A172 (cell line): ENCODE measurements around the gene FOXI2. TPM values are rescaled to one million over a fixed set of nuclear protein-coding genes. Genes with fewer than 3 reads are reported as not detected.
A peak's percentile ranks its signal among the peaks of the same experiment; 100 is the strongest.

Experiments used
- DNase-seq: peaks from one replicate; pipeline ENCODE4 v3.0.0-alpha.2; 2015; ENCODE audit warnings: low spot score
- total RNA-seq: library from RNA; depleted of rRNA; stranded (reverse); fragments of >200 nt; shearing (Covaris generic); gene quantifications from 2 replicates; pipeline ENCODE4 v1.2.3, GENCODE V29; 2014; rRNA removed

Gene FOXI2
- total RNA-seq, 1 experiment from 2014 or later = not detected

DNA sequence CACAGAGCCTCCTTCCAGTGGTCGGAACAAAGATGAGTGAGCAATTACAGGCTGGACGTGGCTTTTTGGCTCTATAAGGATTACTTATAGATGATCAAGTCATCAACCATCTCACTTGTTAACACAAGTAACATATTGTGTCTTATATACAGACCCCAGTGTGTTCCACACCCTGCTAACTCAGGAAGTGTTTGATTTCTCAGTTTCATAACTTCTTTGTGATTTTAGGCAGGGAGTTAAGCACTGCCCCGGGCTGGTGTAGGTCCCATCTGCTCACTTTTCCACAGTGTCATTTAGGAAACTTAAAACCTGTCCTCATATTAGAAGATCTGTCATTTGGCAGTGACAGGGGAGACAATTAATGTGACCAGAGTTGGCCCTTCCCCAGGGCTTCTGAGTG, 6.2 kb downstream of the FOXI2 start:
- DNase-seq = no peak

DNA sequence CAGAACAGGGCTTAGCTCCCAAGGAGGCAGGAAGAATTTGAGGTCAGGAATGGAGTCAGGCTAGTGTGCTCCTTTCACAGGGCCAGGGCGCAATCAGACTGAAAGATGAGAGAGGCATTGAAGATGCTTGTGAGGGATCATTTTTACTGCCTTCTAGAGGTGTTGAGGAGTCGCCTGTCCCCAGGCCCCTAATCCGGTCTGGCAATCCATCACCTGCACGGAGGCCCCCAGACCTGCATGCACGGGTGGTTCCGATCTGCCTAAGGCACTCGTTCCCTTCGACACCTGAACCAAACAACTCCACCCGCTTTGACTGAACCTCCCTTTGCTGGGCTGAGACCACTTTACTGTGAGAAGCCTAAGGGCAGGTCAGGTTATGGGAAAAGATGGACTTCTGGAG, 8.0 kb downstream of the FOXI2 start:
- DNase-seq = no peak

DNA sequence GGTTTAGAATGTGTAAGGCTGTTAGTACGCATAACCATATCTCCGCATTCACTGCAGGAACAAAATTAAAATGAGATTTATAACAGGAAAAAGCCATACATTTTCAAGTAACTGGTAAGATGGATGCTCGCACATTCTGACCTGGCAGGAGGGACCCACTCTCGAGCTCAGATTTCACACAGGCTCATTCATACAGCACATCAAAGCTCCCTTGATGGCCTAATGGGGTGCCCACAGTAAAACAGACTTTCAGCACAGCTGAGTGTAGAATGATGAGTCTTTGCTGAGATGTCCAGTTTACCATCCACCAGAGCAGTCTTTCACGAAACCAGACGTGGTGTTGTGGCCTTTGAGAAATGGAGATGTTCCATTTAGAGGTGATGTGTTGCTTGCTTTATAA, 8.9 kb downstream of the FOXI2 start:
- no peak for DNase-seq

DNA sequence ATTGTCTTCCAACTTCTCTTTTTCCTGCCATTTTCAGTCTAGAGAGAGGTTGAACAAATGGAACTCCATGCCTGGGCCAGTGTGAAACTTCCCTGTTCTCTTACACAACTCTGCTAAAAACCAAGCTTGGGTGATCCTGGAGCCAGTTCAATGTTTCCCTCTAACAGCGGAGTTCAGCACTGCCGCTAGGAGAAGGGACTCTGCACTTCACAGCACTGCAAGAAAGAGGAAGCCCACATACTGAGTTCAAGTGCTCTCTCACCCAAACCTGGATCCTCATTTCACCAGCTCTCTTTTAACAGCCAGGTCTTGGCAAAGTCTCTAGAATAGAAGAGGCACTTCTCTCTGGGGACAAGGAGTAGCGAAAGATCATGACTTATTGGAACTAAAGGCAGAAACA, 18.8 kb downstream of the FOXI2 start:
- no peak for DNase-seq

DNA sequence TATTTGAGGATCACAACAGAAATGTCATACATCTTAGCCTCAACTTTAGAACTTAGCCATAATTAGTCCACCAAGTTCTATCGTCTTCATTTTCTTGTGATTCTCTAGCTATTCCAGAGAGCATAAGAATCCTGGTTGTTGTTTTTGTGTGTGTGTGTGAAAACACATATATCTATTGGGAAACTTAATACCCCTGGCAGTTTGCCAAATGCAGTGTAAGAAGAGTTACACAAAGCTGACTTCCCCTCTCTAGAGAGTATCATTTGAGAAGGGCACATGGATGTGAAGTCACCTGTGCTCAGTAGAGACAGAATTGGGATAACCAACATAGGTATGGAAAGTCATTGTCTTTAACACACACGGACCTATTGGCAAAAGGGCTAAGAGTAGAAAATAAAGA, 19.3 kb downstream of the FOXI2 start:
- no peak for DNase-seq

DNA sequence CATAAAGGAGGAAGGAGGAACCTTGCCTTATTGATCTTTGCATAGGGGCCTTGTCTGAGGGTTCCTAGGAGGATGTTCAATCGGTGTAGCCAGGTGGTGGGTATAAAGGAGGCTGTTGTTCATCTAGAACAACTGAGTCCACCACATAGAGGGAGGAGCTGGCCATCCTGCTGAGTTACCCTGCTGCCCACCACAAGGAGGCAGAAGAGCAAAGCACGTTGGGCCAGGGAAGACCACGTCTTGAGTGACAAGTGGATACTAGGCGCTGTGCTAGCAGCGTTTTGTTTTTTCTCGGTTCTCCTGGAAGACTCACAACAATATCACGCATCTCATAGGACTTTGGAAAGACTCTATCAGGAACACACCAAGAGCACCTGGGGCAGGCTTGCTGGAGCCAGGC, 20.0 kb downstream of the FOXI2 start:
- no peak for DNase-seq

DNA sequence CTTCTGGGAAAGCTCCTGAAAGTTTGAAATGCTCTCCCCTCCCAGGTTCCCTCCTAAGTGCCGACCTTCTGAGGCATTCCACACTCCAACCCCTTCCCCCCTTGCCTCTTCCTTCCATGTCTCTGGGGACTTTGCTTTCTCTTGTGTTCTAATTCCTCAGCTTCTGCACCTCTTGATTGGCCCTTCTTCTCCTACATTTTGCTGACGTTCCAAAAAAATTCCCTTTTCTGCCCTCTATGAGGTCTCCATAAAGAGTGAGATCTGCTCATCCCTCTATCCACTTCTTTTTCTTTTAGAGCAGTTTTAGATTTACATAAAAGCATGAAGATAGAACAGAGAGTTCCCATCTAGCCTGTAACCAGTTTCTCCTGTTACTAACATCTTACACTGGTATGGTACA, 22.3 kb downstream of the FOXI2 start:
- DNase-seq = no peak

DNA sequence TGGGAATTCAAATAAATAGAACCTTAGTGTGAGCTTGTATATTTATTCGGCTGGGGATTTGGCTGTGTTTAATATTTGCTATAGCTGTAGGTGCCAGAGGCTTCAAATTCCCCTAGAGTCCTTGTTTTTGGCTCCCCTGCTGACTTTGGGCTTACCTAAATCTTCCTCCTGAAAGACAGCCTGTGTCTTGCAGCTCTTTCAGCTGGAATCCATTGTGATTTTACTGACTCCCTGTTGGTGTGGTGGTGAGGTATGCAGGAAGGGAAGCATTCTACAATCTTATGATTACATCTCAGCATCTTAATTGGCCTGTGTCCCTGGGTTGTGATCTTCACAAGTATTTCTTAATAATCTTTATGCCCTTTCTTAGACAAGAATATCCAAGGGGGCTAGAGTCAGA, 25.9 kb downstream of the FOXI2 start:
- DNase-seq = no peak

DNA sequence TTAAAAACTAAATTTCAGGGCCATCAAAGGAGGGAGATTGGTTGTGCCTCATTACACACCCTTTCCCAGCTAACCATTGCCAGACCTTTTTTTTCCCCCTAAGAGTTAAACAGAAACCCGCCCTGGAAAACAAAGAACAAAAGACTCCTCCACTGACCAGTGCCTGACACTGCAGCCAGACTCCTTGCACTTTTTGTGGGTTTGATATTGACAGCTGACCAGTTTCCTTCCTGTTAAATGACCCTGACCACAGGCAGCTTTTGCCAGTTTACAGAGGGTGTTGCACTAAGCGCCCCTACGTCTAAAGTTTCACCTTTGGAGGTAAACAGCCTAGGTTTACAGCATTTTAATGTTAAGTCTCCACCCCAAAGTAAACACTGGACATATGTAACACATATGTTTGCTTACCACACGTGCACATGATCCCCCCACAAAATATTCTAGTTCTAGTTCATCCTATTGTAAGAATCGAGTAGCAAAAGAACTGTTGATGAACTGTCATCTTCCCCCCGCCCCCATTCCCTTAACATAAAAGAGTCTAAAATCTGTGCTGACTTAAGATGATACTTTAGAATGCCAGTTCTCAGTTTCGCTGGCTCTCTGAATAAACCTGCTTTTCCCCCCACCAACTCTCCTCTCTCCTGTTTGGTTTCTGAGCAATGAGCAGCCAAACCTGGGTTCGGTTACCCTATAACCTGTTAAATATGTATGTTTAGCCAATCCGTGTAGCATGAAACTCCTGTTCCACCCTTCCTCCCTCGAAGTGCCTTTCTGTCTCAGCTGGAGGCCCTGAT, 38.0 kb downstream of the FOXI2 start:
- DNase-seq = no peak

DNA sequence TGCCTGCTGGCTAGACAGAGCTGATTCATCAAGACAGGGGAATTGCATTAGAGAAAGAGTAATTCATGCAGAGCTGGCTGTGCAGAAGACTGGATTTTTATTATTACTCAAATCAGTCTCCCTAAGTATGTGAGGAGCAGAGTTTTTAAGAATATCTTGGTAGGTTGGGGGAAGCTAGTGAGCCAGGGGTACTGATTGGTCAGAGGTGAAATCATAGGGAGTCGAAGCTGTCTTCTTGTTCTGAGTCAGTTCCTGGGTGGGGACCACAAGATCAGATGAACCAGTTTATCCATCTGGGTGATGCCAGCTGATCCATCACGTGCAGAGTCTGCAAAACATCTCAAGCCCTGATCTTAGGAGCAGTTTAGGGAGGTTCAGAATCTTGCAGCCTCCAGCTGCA, 39.8 kb downstream of the FOXI2 start:
- DNase-seq = peak; percentile 6

DNA sequence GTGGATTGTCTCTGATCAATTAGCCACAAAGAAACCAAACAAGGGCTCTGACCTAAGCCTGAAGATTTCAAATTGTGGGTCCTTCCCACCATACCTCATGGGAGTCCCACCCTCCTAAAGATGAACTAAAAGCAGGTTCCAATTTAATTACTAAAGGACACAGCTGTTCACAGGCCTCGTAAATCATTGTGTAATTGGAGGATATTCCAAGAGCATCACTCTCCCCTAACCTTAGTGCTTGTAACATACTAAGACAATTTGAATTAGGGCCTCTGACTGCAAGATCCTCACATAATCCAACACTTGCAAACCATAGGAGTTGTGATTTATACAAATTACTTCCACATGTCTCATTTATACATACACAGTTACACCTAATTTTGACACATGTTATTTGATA, 44.4 kb downstream of the FOXI2 start:
- DNase-seq = no peak

DNA sequence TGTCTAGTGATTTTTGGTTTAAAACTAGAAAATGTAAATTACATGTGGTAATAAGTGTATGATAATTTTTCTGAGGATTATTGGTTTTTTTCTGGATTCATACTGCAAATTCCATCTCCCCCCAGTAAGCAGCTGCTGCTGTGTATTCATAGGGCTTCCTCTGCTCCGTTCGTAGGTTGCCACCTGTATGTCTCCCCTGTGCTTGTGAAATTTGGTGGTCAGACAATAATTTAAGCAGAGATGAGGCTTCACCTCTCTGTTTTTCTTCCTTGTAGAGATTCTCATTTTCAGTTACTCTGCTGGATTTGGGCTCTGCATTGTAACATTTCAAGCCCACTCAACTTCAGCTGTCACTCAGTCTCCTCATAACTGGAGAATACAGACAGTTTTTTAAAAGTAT, 50.9 kb downstream of the FOXI2 start:
- no peak for DNase-seq

DNA sequence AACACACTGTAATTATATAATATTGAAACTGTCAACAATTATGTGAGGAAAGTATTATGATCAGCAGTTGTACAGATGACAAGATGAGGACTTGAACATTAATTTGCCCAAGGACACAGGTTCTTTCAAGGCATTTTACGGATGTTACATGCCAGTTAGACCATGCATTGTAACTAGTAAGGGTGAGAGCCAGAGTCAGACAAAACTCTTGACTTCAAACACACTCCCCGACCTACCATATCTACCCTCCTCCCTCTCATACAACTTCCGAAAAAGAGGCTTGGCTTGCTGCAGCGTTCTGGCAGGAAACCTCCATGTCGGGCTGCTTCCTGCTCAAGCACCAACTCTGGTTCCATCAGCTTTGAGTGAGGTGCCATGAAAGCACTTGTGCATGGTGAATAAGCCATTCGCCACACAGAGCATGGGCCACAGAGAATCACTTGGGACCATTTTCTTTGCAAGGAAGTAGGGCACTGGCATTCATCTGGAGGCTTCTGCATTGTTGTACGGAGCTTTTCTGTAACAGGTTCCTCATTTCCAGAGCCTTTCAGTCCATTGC, 53.2 kb downstream of the FOXI2 start:
- DNase-seq = no peak

Other genes starting within 250 kb of the FOXI2 start
- gene NPS, start 187.9 kb upstream of the FOXI2 start, total RNA-seq = not detected in 2 replicates
- 0.31 TPM in 1 of 2 replicates, not detected in the other for gene CLRN3, start 155.8 kb downstream of the FOXI2 start, total RNA-seq
- 3.8 and 4.7 TPM in 2 replicates for gene PTPRE, start 169.9 kb downstream of the FOXI2 start, total RNA-seq